ENCODE data around the gene PLSCR4.
A peak's percentile ranks its signal among the peaks of the same experiment; 100 is the strongest.
"Not testable (repeated sequence)": the region's sequence is repeated elsewhere in the genome, so short reads cannot be mapped to it uniquely, and the experiment has no call there.

PLSCR4 gene

GRCh38 chr3:146262371-146263110 lies 11.6 kb upstream of the PLSCR4 start:
- no peaks in the 10 kb centered on the region for H3K36me3 Mint-ChIP-seq
- no peak overlapping the region for H3K4me3 Mint-ChIP-seq
- no peaks in the 10 kb centered on the region for H3K9me3 Mint-ChIP-seq
- no peak overlapping the region for H3K27ac Mint-ChIP-seq
- peaks cover 5% of the 10 kb centered on the region for H3K27me3 Mint-ChIP-seq
- H3K4me1 Mint-ChIP-seq = no peaks in the 10 kb centered on the region

- Mint-ChIP-seq H3K4me3 (no peak overlapping the region), H3K9me3 (no peaks in the 10 kb centered on the region), H3K27ac (no peak overlapping the region), H3K36me3 (no peaks in the 10 kb centered on the region), H3K27me3 (peaks cover 7% of the 10 kb centered on the region), H3K4me1 (no peaks in the 10 kb centered on the region)
Observed at GRCh38 chr3:146259880-146260589, 9.1 kb upstream of the PLSCR4 start.

- Mint-ChIP-seq H3K4me1 (no peaks in the 10 kb centered on the region), H3K36me3 (no peaks in the 10 kb centered on the region), H3K27ac (no peak overlapping the region), H3K9me3 (peaks cover 8% of the 10 kb centered on the region), H3K27me3 (peaks cover 21% of the 10 kb centered on the region), H3K4me3 (no peak overlapping the region)
Observed at GRCh38 chr3:146256851-146257486, 6.1 kb upstream of the PLSCR4 start.

GRCh38 chr3:146252445-146252844 lies 1.5 kb upstream of the PLSCR4 start:
- not testable (repeated sequence) for H3K36me3 Mint-ChIP-seq, H3K4me1 Mint-ChIP-seq, H3K4me3 Mint-ChIP-seq, H3K9me3 Mint-ChIP-seq, H3K27ac Mint-ChIP-seq
- peaks cover 38% of the 10 kb centered on the region for H3K27me3 Mint-ChIP-seq

GRCh38 chr3:146249921-146250320 lies 984 bp downstream of the PLSCR4 start:
- Mint-ChIP-seq H3K4me1 (peaks cover 5% of the 10 kb centered on the region), H3K9me3 (peaks cover 8% of the 10 kb centered on the region), H3K36me3 (no peaks in the 10 kb centered on the region), H3K4me3 (peak overlapping the region; percentile 74), H3K27ac (no peak overlapping the region), H3K27me3 (peaks cover 36% of the 10 kb centered on the region)

- no peaks in the 10 kb centered on the region for H3K36me3 Mint-ChIP-seq
- H3K4me1 Mint-ChIP-seq = peaks cover 5% of the 10 kb centered on the region
- no peak overlapping the region for H3K27ac Mint-ChIP-seq
- peaks cover 27% of the 10 kb centered on the region for H3K27me3 Mint-ChIP-seq
- no peak overlapping the region for H3K4me3 Mint-ChIP-seq
- H3K9me3 Mint-ChIP-seq = peaks cover 1% of the 10 kb centered on the region
Observed at GRCh38 chr3:146247911-146248310, 3.0 kb downstream of the PLSCR4 start.

GRCh38 chr3:146246526-146246925 lies 4.4 kb downstream of the PLSCR4 start:
- H3K36me3 Mint-ChIP-seq = no peaks in the 10 kb centered on the region
- H3K27ac Mint-ChIP-seq = no peak overlapping the region
- H3K27me3 Mint-ChIP-seq = peaks cover 18% of the 10 kb centered on the region
- peaks cover 5% of the 10 kb centered on the region for H3K4me1 Mint-ChIP-seq
- no peaks in the 10 kb centered on the region for H3K9me3 Mint-ChIP-seq
- no peak overlapping the region for H3K4me3 Mint-ChIP-seq

GRCh38 chr3:146243559-146243958 lies 7.3 kb downstream of the PLSCR4 start:
- Mint-ChIP-seq H3K4me3 (no peak overlapping the region), H3K27ac (no peak overlapping the region), H3K4me1 (no peaks in the 10 kb centered on the region), H3K36me3 (no peaks in the 10 kb centered on the region), H3K27me3 (peaks cover 4% of the 10 kb centered on the region), H3K9me3 (no peaks in the 10 kb centered on the region)

GRCh38 chr3:146241523-146242240 lies 9.2 kb downstream of the PLSCR4 start:
- Mint-ChIP-seq H3K9me3 (peaks cover 9% of the 10 kb centered on the region), H3K4me3 (no peak overlapping the region), H3K4me1 (no peaks in the 10 kb centered on the region), H3K27me3 (peaks cover 2% of the 10 kb centered on the region), H3K27ac (no peak overlapping the region), H3K36me3 (no peaks in the 10 kb centered on the region)

GRCh38 chr3:146233487-146233886 lies 17.4 kb downstream of the PLSCR4 start:
- H3K4me3 Mint-ChIP-seq = no peak overlapping the region
- peaks cover 1% of the 10 kb centered on the region for H3K36me3 Mint-ChIP-seq
- H3K4me1 Mint-ChIP-seq = no peaks in the 10 kb centered on the region
- peaks cover 12% of the 10 kb centered on the region for H3K9me3 Mint-ChIP-seq
- peaks cover 6% of the 10 kb centered on the region for H3K27me3 Mint-ChIP-seq
- no peak overlapping the region for H3K27ac Mint-ChIP-seq

GRCh38 chr3:146227486-146227885 lies 23.4 kb downstream of the PLSCR4 start:
- Mint-ChIP-seq H3K9me3 (no peaks in the 10 kb centered on the region), H3K27ac (no peak overlapping the region), H3K36me3 (no peaks in the 10 kb centered on the region), H3K4me1 (no peaks in the 10 kb centered on the region), H3K27me3 (no peaks in the 10 kb centered on the region), H3K4me3 (no peak overlapping the region)

- Mint-ChIP-seq H3K4me1 (no peaks in the 10 kb centered on the region), H3K36me3 (no peaks in the 10 kb centered on the region), H3K4me3 (no peak overlapping the region), H3K27me3 (no peaks in the 10 kb centered on the region), H3K27ac (no peak overlapping the region), H3K9me3 (no peaks in the 10 kb centered on the region)
Observed at GRCh38 chr3:146226881-146227280, 24.0 kb downstream of the PLSCR4 start.

GRCh38 chr3:146225458-146225857 lies 25.4 kb downstream of the PLSCR4 start:
- H3K27ac Mint-ChIP-seq, H3K4me1 Mint-ChIP-seq, H3K27me3 Mint-ChIP-seq, H3K4me3 Mint-ChIP-seq, H3K36me3 Mint-ChIP-seq, H3K9me3 Mint-ChIP-seq: not testable (repeated sequence)

- Mint-ChIP-seq H3K27me3 (no peaks in the 10 kb centered on the region), H3K4me3 (no peak overlapping the region), H3K9me3 (no peaks in the 10 kb centered on the region), H3K36me3 (no peaks in the 10 kb centered on the region), H3K27ac (no peak overlapping the region), H3K4me1 (no peaks in the 10 kb centered on the region)
Observed at GRCh38 chr3:146223401-146224373, 27.2 kb downstream of the PLSCR4 start.

Measured in activated naive CD4-positive, alpha-beta T cell treated with anti-CD3 and anti-CD28 coated beads, Interleukin-2, amount 50 U/mL, for 24 hours (primary cell).